ENCODE data around the gene S1PR3. TPM values are rescaled to one million over a fixed set of nuclear protein-coding genes. Genes with fewer than 3 reads are reported as not detected.

The S1PR3 gene
- total RNA-seq, 1 experiment from 2014 or later: 8.4 TPM

DNA sequence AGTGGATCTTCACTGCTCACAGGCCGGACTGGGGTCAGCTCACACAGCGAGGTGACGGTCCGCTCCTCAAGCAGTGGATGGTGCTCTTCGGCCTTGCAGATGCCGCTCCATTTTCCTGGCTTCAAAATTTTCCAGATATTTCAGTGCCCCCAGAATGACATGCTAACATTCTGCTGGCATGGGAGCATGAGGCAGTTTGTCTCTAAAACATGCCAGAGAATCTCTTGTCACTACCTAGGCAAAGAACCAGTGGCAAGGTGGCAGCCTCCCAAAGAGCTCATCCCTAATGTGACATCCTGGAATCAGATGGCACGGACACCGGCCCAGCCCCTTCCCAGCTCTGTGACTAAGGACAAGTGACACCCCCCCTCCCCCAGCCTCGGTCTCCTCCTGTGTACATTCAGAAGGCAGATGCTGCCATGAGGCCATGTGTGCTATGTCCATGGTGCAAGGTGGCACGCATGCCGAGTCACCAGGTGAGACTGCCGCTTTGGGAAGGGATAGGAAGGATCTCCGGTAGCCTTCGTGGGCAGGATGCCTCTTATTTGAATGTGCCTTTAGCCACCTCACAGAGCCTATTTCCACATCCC lies 2.7 kb downstream of the S1PR3 start:
- no peak overlapping the region for H3K27ac ChIP-seq (ENCODE audit: low read length)
- H3K9ac ChIP-seq (ENCODE audit: low read length): no peak overlapping the region
- ATAC-seq: no peak
- H3K27me3 ChIP-seq (ENCODE audit: low read length): no peaks in the 10 kb centered on the region
- H3K79me2 ChIP-seq (ENCODE audit: low read length): peaks cover 31% of the 10 kb centered on the region
- H3K4me2 ChIP-seq (ENCODE audit: low read length): no peak overlapping the region; the same call in 1 of the 2 replicates
- ChIA-PET POLR2A (ENCODE audit: unreplicated experiment) (no interaction called here), CTCF (no interaction called here)
- no peaks in the 10 kb centered on the region for H3F3A ChIP-seq (ENCODE audit: low read length, unreplicated experiment)
- peaks cover 12% of the 10 kb centered on the region; the same call in 1 of the 2 replicates for H3K4me1 ChIP-seq (ENCODE audit: insufficient read depth, low read length)
- DNase-seq: no peak
- H2AFZ ChIP-seq (ENCODE audit: low read length): no peak overlapping the region
- no TSS peak for BruUV-seq (replicated peaks)
- H3K9me3 ChIP-seq (ENCODE audit: low read length): no peaks in the 10 kb centered on the region
- TF ChIP-seq EZH2phosphoT487 (IDR thresholded peaks at IDR 0.05; ENCODE audit: borderline replicate concordance, low read length): no peak
- intact Hi-C loops (cut with micrococcal nuclease): loop anchor here (5.0 kb wide), 1 partner anchor 217 kb away; no protein-coding TSS in a partner anchor
- H4K20me1 ChIP-seq (ENCODE audit: low read length): no peaks in the 10 kb centered on the region
- no peaks in the 10 kb centered on the region for H3K36me3 ChIP-seq (ENCODE audit: low read depth, low read length)
- H3K9me2 ChIP-seq (replicated peaks; ENCODE audit: low read length): no peaks in the 10 kb centered on the region
- no peak overlapping the region for H3K4me3 ChIP-seq (ENCODE audit: low read length)

DNA sequence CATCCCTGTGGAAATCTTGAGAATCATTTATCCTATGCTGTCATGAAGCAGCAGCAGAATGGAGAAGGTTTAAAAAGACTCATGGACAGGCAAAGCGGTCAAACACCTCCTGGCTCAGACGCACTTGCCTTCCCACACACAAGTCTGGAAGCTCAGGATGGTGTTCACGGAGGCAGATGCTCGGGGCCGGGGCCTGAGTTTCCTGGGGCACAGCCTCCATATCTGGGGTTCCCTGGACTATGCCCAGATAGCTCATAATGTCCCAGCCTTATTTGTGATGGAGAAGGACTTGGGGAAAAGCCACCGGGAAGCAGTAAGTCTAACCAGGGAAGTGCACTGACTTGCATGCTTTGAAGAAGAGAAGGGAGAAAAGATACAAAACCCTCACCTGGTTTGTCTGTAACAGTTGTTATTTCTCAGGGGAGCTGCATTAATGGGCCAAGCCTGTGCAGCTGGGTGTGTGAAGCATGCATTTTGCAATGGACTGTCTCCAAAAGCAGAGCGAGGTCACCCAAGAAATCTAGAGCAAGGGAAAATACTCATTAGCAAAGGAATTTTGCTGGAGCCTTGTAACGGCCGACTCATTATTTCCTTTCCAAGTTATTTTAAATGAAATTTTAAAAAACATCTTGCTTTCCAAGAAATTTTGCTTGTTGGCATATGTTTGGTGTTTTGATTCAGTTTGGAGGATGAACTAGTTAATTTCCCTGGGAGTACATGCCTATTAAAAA lies 3.4 kb downstream of the S1PR3 start:
- no peak overlapping the region for H3K27ac ChIP-seq (ENCODE audit: low read length)
- TF ChIP-seq, protein P1, sequence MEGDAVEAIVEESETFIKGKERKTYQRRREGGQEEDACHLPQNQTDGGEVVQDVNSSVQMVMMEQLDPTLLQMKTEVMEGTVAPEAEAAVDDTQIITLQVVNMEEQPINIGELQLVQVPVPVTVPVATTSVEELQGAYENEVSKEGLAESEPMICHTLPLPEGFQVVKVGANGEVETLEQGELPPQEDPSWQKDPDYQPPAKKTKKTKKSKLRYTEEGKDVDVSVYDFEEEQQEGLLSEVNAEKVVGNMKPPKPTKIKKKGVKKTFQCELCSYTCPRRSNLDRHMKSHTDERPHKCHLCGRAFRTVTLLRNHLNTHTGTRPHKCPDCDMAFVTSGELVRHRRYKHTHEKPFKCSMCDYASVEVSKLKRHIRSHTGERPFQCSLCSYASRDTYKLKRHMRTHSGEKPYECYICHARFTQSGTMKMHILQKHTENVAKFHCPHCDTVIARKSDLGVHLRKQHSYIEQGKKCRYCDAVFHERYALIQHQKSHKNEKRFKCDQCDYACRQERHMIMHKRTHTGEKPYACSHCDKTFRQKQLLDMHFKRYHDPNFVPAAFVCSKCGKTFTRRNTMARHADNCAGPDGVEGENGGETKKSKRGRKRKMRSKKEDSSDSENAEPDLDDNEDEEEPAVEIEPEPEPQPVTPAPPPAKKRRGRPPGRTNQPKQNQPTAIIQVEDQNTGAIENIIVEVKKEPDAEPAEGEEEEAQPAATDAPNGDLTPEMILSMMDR (conservative IDR thresholded peaks at IDR 0.05; ENCODE audit: low read depth, low read length): no peak
- TF ChIP-seq EZH2 (IDR thresholded peaks at IDR 0.05; ENCODE audit: low read length, unreplicated experiment): no peak
- no peak for TF ChIP-seq EZH2phosphoT487 (IDR thresholded peaks at IDR 0.05; ENCODE audit: borderline replicate concordance, low read length)
- BruUV-seq (replicated peaks): no TSS peak
- H3K4me3 ChIP-seq (ENCODE audit: low read length): no peak overlapping the region
- no peaks in the 10 kb centered on the region for H3K27me3 ChIP-seq (ENCODE audit: low read length)
- ATAC-seq (no peak), DNase-seq (no peak)
- ChIA-PET POLR2A (ENCODE audit: unreplicated experiment) (no interaction called here), CTCF (no interaction called here)
- peaks cover 12% of the 10 kb centered on the region; the same call in 1 of the 2 replicates for H3K4me1 ChIP-seq (ENCODE audit: insufficient read depth, low read length)
- no peaks in the 10 kb centered on the region for H3K9me2 ChIP-seq (replicated peaks; ENCODE audit: low read length)
- peaks cover 31% of the 10 kb centered on the region for H3K79me2 ChIP-seq (ENCODE audit: low read length)
- no peaks in the 10 kb centered on the region for H4K20me1 ChIP-seq (ENCODE audit: low read length)
- no peaks in the 10 kb centered on the region for H3K36me3 ChIP-seq (ENCODE audit: low read depth, low read length)
- intact Hi-C loops (cut with micrococcal nuclease): loop anchor here (5.0 kb wide), 1 partner anchor 217 kb away; no protein-coding TSS in a partner anchor
- no peak overlapping the region for H3K9ac ChIP-seq (ENCODE audit: low read length)
- no peaks in the 10 kb centered on the region for H3K9me3 ChIP-seq (ENCODE audit: low read length)
- H2AFZ ChIP-seq (ENCODE audit: low read length): no peak overlapping the region
- H3F3A ChIP-seq (ENCODE audit: low read length, unreplicated experiment): no peaks in the 10 kb centered on the region
- no peak overlapping the region for H3K4me2 ChIP-seq (ENCODE audit: low read length)

DNA sequence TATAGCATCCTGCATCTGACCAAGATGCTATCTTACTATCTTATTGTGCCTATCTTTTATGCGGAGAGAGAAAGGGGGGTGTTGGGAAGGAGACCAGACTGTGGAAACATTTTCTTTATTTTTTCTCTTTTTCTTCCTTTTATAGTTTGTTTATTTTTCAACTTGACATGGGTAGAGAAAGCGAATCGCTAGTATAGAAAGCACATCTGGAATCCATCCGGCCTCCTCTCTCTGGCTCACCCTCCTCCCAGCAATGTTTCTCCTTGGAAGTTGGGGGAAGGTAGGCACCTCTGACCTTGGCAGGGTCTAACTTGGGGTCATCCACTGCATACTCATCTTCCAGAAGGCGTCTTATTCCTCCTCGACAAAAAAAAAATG lies 3.9 kb downstream of the S1PR3 start:
- Histone ChIP-seq H3K4me2 (ENCODE audit: low read length) (no peak overlapping the region), H3K27ac (ENCODE audit: low read length) (no peak overlapping the region), H4K20me1 (ENCODE audit: low read length) (no peaks in the 10 kb centered on the region), H3K9me3 (ENCODE audit: low read length) (no peaks in the 10 kb centered on the region), H3F3A (ENCODE audit: low read length, unreplicated experiment) (no peaks in the 10 kb centered on the region), H3K9ac (ENCODE audit: low read length) (no peak overlapping the region), H3K4me1 (ENCODE audit: insufficient read depth, low read length) (peaks cover 12% of the 10 kb centered on the region; the same call in 1 of the 2 replicates), H3K9me2 (replicated peaks; ENCODE audit: low read length) (no peaks in the 10 kb centered on the region), H2AFZ (ENCODE audit: low read length) (no peak overlapping the region), H3K79me2 (ENCODE audit: low read length) (peaks cover 31% of the 10 kb centered on the region), H3K36me3 (ENCODE audit: low read depth, low read length) (no peaks in the 10 kb centered on the region), H3K27me3 (ENCODE audit: low read length) (no peaks in the 10 kb centered on the region), H3K4me3 (ENCODE audit: low read length) (no peak overlapping the region)
- DNase-seq (no peak), ATAC-seq (no peak)
- intact Hi-C loops (cut with micrococcal nuclease): no loop called here
- no TSS peak for BruUV-seq (replicated peaks)
- TF ChIP-seq EZH2phosphoT487 (IDR thresholded peaks at IDR 0.05; ENCODE audit: borderline replicate concordance, low read length) (no peak), EZH2 (IDR thresholded peaks at IDR 0.05; ENCODE audit: low read length, unreplicated experiment) (no peak)
- TF ChIP-seq, protein P1 (conservative IDR thresholded peaks at IDR 0.05; ENCODE audit: low read depth, low read length): no peak
- ChIA-PET CTCF (no interaction called here), POLR2A (ENCODE audit: unreplicated experiment) (no interaction called here)
